ENCODE measurements around the gene CD22.

DNA sequence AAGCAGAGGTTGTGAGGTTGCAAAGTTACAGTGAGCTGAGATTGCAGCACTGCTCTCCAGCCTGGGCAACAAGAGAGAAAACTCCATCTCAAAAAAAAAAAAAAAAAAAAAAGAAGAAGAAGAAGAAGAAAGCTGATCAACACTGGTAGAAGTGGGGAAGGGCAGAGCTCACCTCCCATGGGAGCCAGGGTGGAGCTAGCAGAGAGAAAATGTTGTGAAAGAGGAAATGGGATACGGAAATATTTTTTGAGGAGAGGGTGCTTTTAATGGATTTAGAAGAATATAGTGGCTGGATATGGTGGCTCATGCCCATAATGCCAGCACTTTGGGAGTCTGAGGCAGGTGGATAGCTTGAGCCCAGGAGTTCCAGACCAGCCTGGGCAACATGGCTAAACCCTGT, 48.7 kb downstream of the CD22 start:
- TF ChIP-seq CTCF (optimal IDR thresholded peaks at IDR 0.05 in 1 of 3, IDR thresholded peaks at IDR 0.05 in 1 of 3, conservative IDR thresholded peaks at IDR 0.05 in 1 of 3; ENCODE audit: extremely low read depth in 1 of 3, insufficient read depth in 2 of 3, low read length in 3 of 3) (no peak), EZH2 (IDR thresholded peaks at IDR 0.05; ENCODE audit: low read length) (no peak)

Data from keratinocyte (primary cell).